Endothelial cell of umbilical vein (primary cell): ENCODE data around the gene KLHDC4. TPM values are rescaled to one million over a fixed set of nuclear protein-coding genes. Genes with fewer than 3 reads are reported as not detected.

Experiments used
- BruUV-seq: library from RNA; stranded (reverse); fragments of 400-500 nt; replicated peaks from 2 replicates; lab custom pipeline; 2021; lab: Mats Ljungman, UMichigan
- CTCF ChIA-PET: fragments of 300-600, 350-600 bp; sonication (Branson Sonifier 250); formaldehyde crosslinking; loops from one replicate; lab custom pipeline; 2021; ENCODE audit warnings: antibody characterized with exemption, inconsistent platforms; lab: Charles Lee
- POLR2A ChIA-PET: fragments of 300-600, 350-600 bp; sonication (Branson Sonifier 250); formaldehyde crosslinking; loops from one replicate; lab custom pipeline; 2021; ENCODE audit warnings: antibody characterized with exemption, inconsistent platforms; lab: Charles Lee
- DNase-seq: peaks from one replicate; pipeline ENCODE4 v3.0.0-alpha.2; 2011; ENCODE audit warnings: low read depth, low spot score
- FAIRE-seq: peaks from 2 replicates; lab custom pipeline; 2011; peaks lifted over from hg19 to GRCh38; lab: Jason Lieb, UNC
- H2AFZ ChIP-seq: 2 replicates; pipeline ENCODE4 v1.6.0; 2012; ENCODE audit warnings: low read depth, low read length, control low read depth, inconsistent platforms
- H3K27ac ChIP-seq: 2 replicates; pipeline ENCODE4 v1.5.1; 2011; ENCODE audit warnings: low read depth, mild to moderate bottlenecking, control low read depth, low read length, moderate library complexity; ENCODE audit not compliant: insufficient read depth
- H3K27me3 ChIP-seq, 2 experiments: 2 replicates each; pipeline versions ENCODE4 v1.6.0 to v1.6.1; 2011; ENCODE audit warnings: low read length in 2 of 2, mixed read lengths in 1 of 2; ENCODE audit not compliant: control insufficient read depth in 2 of 2, insufficient read depth in 2 of 2
- H3K36me3 ChIP-seq, 2 experiments: 2 replicates in 1 of 2; 3 replicates in 1 of 2; pipeline ENCODE4 v1.5.1; 2011; ENCODE audit warnings: low read length in 2 of 2, mild to moderate bottlenecking in 1 of 2, moderate library complexity in 1 of 2; ENCODE audit not compliant: control insufficient read depth in 2 of 2, insufficient read depth in 2 of 2; ENCODE audit errors: extremely low read depth in 1 of 2
- H3K4me1 ChIP-seq: 3 replicates; pipeline ENCODE4 v1.5.1; 2011; ENCODE audit warnings: mild to moderate bottlenecking, low read length; ENCODE audit not compliant: control insufficient read depth, insufficient read depth; ENCODE audit errors: extremely low read depth
- H3K4me2 ChIP-seq: 2 replicates; pipeline ENCODE4 v1.6.1; 2011; ENCODE audit warnings: low read length, control low read depth, mixed read lengths; ENCODE audit not compliant: insufficient read depth
- H3K4me3 ChIP-seq, 3 experiments: fragments of 200-600 bp in 1 of 3; sonication (generic), shearing (Covaris generic) in 1 of 3; replicated peaks in 1 of 3; 2 replicates each; pipeline ENCODE4 v1.5.1; 2011 to 2016; ENCODE audit warnings: control low read depth in 3 of 3, low read length in 3 of 3, mild to moderate bottlenecking in 2 of 3, inconsistent platforms in 1 of 3, low read depth in 1 of 3, moderate library complexity in 1 of 3; ENCODE audit not compliant: insufficient read depth in 1 of 3
- H3K79me2 ChIP-seq: 2 replicates; pipeline ENCODE4 v1.6.0; 2012; ENCODE audit warnings: low read length, inconsistent platforms; ENCODE audit not compliant: control insufficient read depth, insufficient read depth
- H3K9ac ChIP-seq: replicated peaks from 2 replicates; pipeline ENCODE3; 2011; ENCODE audit warnings: low read length, control low read depth; ENCODE audit not compliant: insufficient read depth; ENCODE audit errors: extremely low read depth
- H3K9me1 ChIP-seq: replicated peaks from 3 replicates; pipeline ENCODE4 v1.6.0; 2011; ENCODE audit warnings: mild to moderate bottlenecking, low read length; ENCODE audit not compliant: control insufficient read depth, insufficient read depth; ENCODE audit errors: extremely low read depth
- H3K9me3 ChIP-seq: replicated peaks from 2 replicates; pipeline ENCODE4 v1.5.1; 2012; ENCODE audit warnings: low read length, inconsistent platforms; ENCODE audit not compliant: control insufficient read depth, insufficient read depth
- H4K20me1 ChIP-seq: replicated peaks from 2 replicates; pipeline ENCODE3; 2011; ENCODE audit warnings: mild to moderate bottlenecking, low read length; ENCODE audit not compliant: control insufficient read depth, insufficient read depth; ENCODE audit errors: extremely low read depth
- CTCF ChIP-seq, 2 donors: IDR thresholded peaks; 1 replicate in 1 of 2; 2 replicates in 1 of 2; pipeline ENCODE4 v1.5.1; 2011; ENCODE audit warnings: low read length in 2 of 2, mild to moderate bottlenecking in 2 of 2, moderate library complexity in 2 of 2, control low read depth in 1 of 2, inconsistent platforms in 1 of 2, low read depth in 1 of 2; ENCODE audit not compliant: insufficient read depth in 1 of 2; ENCODE audit errors: extremely low read depth in 1 of 2
- EZH2 ChIP-seq: IDR thresholded peaks from 2 replicates; pipeline ENCODE4 v1.6.1; 2012; ENCODE audit warnings: borderline replicate concordance, low read depth, mild to moderate bottlenecking, moderate library complexity, low read length, inconsistent platforms; ENCODE audit not compliant: severe bottlenecking
- FOS ChIP-seq: IDR thresholded peaks from 2 replicates; pipeline ENCODE4 v1.6.1; 2011; ENCODE audit warnings: mild to moderate bottlenecking, low read length, moderate library complexity, borderline replicate concordance; ENCODE audit not compliant: insufficient read depth
- GATA2 ChIP-seq: IDR thresholded peaks from 2 replicates; pipeline ENCODE4 v1.7.0; 2011; ENCODE audit warnings: low read depth, mild to moderate bottlenecking, moderate library complexity, mixed read lengths, low read length; ENCODE audit not compliant: insufficient read length, insufficient read depth
- JUN ChIP-seq: IDR thresholded peaks from 2 replicates; pipeline ENCODE4 v1.6.1; 2011; ENCODE audit warnings: borderline replicate concordance, low read depth; ENCODE audit not compliant: insufficient read length, insufficient read depth
- MAX ChIP-seq: IDR thresholded peaks from 2 replicates; pipeline ENCODE4 v1.6.1; 2011; ENCODE audit not compliant: insufficient read depth, insufficient read length
- MYC ChIP-seq: IDR thresholded peaks from one replicate; pipeline ENCODE4 v1.6.1; 2011; ENCODE audit warnings: mild to moderate bottlenecking, low read depth, low read length
- POLR2A ChIP-seq: IDR thresholded peaks from 2 replicates; pipeline ENCODE4 v1.6.1; 2012; ENCODE audit warnings: low read depth, mild to moderate bottlenecking, control low read depth, low read length
- POLR2AphosphoS5 ChIP-seq: IDR thresholded peaks from 2 replicates; pipeline ENCODE4 v1.6.1; 2012; ENCODE audit warnings: low read depth, mild to moderate bottlenecking, control low read depth, low read length, moderate library complexity; ENCODE audit not compliant: insufficient read depth
- dilution Hi-C: fragments of 300-500 bp; cut with MboI; formaldehyde crosslinking; loops from one replicate; pipeline ENCODE4 v1.15.0; 2019; ENCODE audit warnings: low sequenced_read_pairs; ENCODE audit not compliant: extremely low pct_ligation_motif_present
- intact Hi-C: fragments of 100-400 bp; cut with micrococcal nuclease; formaldehyde crosslinking; loops from one replicate; pipeline ENCODE4 v1.10.0; 2022
- polyA plus RNA-seq, 4 experiments: library from polyadenylated mRNA; depleted of rRNA in 3 of 4; stranded (reverse) in 3 of 4; unstranded in 1 of 4; fragments of >200 nt; gene quantifications; 2 replicates each; pipeline versions ENCODE4 v1.2.1 to v1.2.3, GENCODE V29; 2011 to 2012; ENCODE audit warnings: missing spikeins in 1 of 4
- total RNA-seq: library from RNA; stranded (reverse); gene quantifications from 2 replicates; pipeline ENCODE4 v1.2.3, GENCODE V29; 2021

The KLHDC4 gene
- total and polyA plus RNA-seq, 2 donors (not counting 3 experiments of a cell fraction or from before 2014, with no cell fraction given) = 24.7 to 46.2 TPM

- no peaks in the 10 kb centered on the region for H4K20me1 ChIP-seq
- no peak overlapping the region for H3K4me2 ChIP-seq
- DNase-seq (no peak), FAIRE-seq (no peak)
- H3K36me3 ChIP-seq = peaks cover 4 to 19% of the 10 kb centered on the region in 2 experiments
- peaks cover 20% of the 10 kb centered on the region for H3K4me1 ChIP-seq
- BruUV-seq = no TSS peak
- no peak overlapping the region for H2AFZ ChIP-seq
- H3K9me1 ChIP-seq = no peaks in the 10 kb centered on the region
- no peaks in the 10 kb centered on the region for H3K9me3 ChIP-seq
- POLR2A ChIA-PET = no interaction called here
- intact Hi-C loops (no loop called here), dilution Hi-C loops (no loop called here)
- H3K4me3 ChIP-seq = no peak overlapping the region
- no peak for TF ChIP-seq POLR2AphosphoS5
- TF ChIP-seq FOS = no peak
- no peak for TF ChIP-seq MYC
- TF ChIP-seq EZH2 = no peak
- no peak for TF ChIP-seq JUN
- TF ChIP-seq MAX = no peak
- no peak for TF ChIP-seq CTCF (IDR thresholded peaks at IDR 0.05; ENCODE audit: extremely low read depth in 1 of 2, insufficient read depth in 1 of 2, low read depth in 1 of 2, low read length in 2 of 2)
- TF ChIP-seq POLR2A = no peak
- TF ChIP-seq GATA2 = no peak
- no peak overlapping the region for H3K27ac ChIP-seq
- H3K79me2 ChIP-seq = no peaks in the 10 kb centered on the region
- H3K27me3 ChIP-seq = no peaks in the 10 kb centered on the region
- H3K9ac ChIP-seq = no peak overlapping the region
- CTCF ChIA-PET = no interaction called here
Measured at GRCh38 chr16:87707097-87707496, 58.7 kb downstream of the KLHDC4 start.
